CD4-positive, alpha-beta T cell treated with Interleukin-12 subunit alpha and Interleukin-12 subunit beta, for 1 hour (primary cell): Measurements from ENCODE around the gene ZFPL1.

ENCODE experiments used
- DNase-seq: peaks from one replicate; pipeline ENCODE4 v3.0.0-alpha.2; 2020

ZFPL1 gene

GRCh38 chr11:65060913-65061408 is 23.1 kb upstream of the ZFPL1 start:
- no peak for DNase-seq

GRCh38 chr11:65063532-65063931 is 20.5 kb upstream of the ZFPL1 start:
- DNase-seq = no peak

GRCh38 chr11:65064847-65065240 is 19.2 kb upstream of the ZFPL1 start:
- no peak for DNase-seq

- no peak for DNase-seq
Measured at GRCh38 chr11:65065851-65066250, 18.2 kb upstream of the ZFPL1 start.

- no peak for DNase-seq
Measured at GRCh38 chr11:65066315-65066714, 17.7 kb upstream of the ZFPL1 start.

GRCh38 chr11:65066805-65067291 is 17.2 kb upstream of the ZFPL1 start:
- no peak for DNase-seq

GRCh38 chr11:65067446-65067845 is 16.6 kb upstream of the ZFPL1 start:
- no peak for DNase-seq

- no peak for DNase-seq
Measured at GRCh38 chr11:65069217-65069616, 14.8 kb upstream of the ZFPL1 start.

GRCh38 chr11:65071907-65072630 is 12.0 kb upstream of the ZFPL1 start:
- no peak for DNase-seq

GRCh38 chr11:65072631-65072966 is 11.4 kb upstream of the ZFPL1 start:
- no peak for DNase-seq

GRCh38 chr11:65077451-65077850 is 6.6 kb upstream of the ZFPL1 start:
- DNase-seq = no peak

GRCh38 chr11:65078151-65078550 is 5.9 kb upstream of the ZFPL1 start:
- peak; percentile 82 for DNase-seq

- no peak for DNase-seq
Measured at GRCh38 chr11:65078786-65079342, 5.2 kb upstream of the ZFPL1 start.

- no peak for DNase-seq
Measured at GRCh38 chr11:65083134-65083833, 738 bp upstream of the ZFPL1 start.

- DNase-seq = no peak
Measured at GRCh38 chr11:65084598-65085375, 765 bp downstream of the ZFPL1 start.

- no peak for DNase-seq
Measured at GRCh38 chr11:65085446-65085845, 1.4 kb downstream of the ZFPL1 start.

- DNase-seq = no peak
Measured at GRCh38 chr11:65086809-65087208, 2.8 kb downstream of the ZFPL1 start.

- DNase-seq = no peak
Measured at GRCh38 chr11:65087216-65087615, 3.2 kb downstream of the ZFPL1 start.

GRCh38 chr11:65087827-65088226 is 3.8 kb downstream of the ZFPL1 start:
- DNase-seq = no peak

- no peak for DNase-seq
Measured at GRCh38 chr11:65089621-65090020, 5.6 kb downstream of the ZFPL1 start.

- DNase-seq = no peak
Measured at GRCh38 chr11:65090628-65091027, 6.6 kb downstream of the ZFPL1 start.

GRCh38 chr11:65095427-65095826 is 11.4 kb downstream of the ZFPL1 start:
- no peak for DNase-seq
